Neural progenitor cell (in vitro differentiated cells): Measurements from ENCODE around the gene ZNF618.

Experiments
- CTCF ChIP-seq: fragments of 200-600 bp; sonication (generic); IDR thresholded peaks from 2 replicates; pipeline ENCODE4 v1.5.1; 2017; ENCODE audit warnings: antibody characterized with exemption, mild to moderate bottlenecking
- EZH2 ChIP-seq: fragments of 200-600 bp; sonication (generic); IDR thresholded peaks from 2 replicates; pipeline ENCODE4 v1.6.1; 2017; ENCODE audit warnings: antibody characterized with exemption, mild to moderate bottlenecking, moderate library complexity
- EZH2phosphoT487 ChIP-seq: fragments of 200-600 bp; sonication (generic); IDR thresholded peaks from 2 replicates; pipeline ENCODE4 v1.6.1; 2017; ENCODE audit warnings: antibody characterized with exemption

- no peak for TF ChIP-seq CTCF
- no peak for TF ChIP-seq EZH2
- no peak for TF ChIP-seq EZH2phosphoT487
Measured at GRCh38 chr9:113976915-113977314, 100.8 kb downstream of the ZNF618 start.
